ENCODE results near the gene QPCT. TPM values are rescaled to one million over a fixed set of nuclear protein-coding genes. Genes with fewer than 3 reads are reported as not detected.

The QPCT gene
- polyA plus RNA-seq, 3 donors: 3.3 to 4.3 (median 4.3) TPM

- WGBS, 3 donors: 1 to 2% (median 1%) methylated on average over 52 to 60 of the region's 61 CpGs
- H3K27ac ChIP-seq (ENCODE audit: low read depth, low read length): no peak overlapping the region
These were observed 20.5 kb upstream of the QPCT start for GRCh38 chr2:37323781-37324535.

- H3K27ac ChIP-seq (ENCODE audit: low read depth, low read length): no peak overlapping the region
- WGBS, 3 donors: 0 to 1% (median 1%) methylated on average over 14 to 33 of the region's 33 CpGs
These were observed 20.0 kb upstream of the QPCT start for GRCh38 chr2:37324536-37324785.

GRCh38 chr2:37324786-37325624 is 19.4 kb upstream of the QPCT start, which contains the start of gene PRKD3:
Gene PRKD3, minus strand, starts transcription at chr2:37324833. Its CDS starts 8,309 bp downstream, at chr2:37316524.
- no peak within 1 kb of the TSS for H3K27ac ChIP-seq (ENCODE audit: low read depth, low read length)
- WGBS, 3 donors: 1 to 2% (median 1%) methylated on average over 72 to 78 of the region's 79 CpGs

GRCh38 chr2:37325625-37326071 is 18.8 kb upstream of the QPCT start:
- no peak overlapping the region for H3K27ac ChIP-seq (ENCODE audit: low read depth, low read length)
- WGBS, 3 donors: 90 to 93% (median 92%) methylated on average over 12 of the region's 12 CpGs

GRCh38 chr2:37326285-37326684 is 18.1 kb upstream of the QPCT start:
- H3K27ac ChIP-seq (ENCODE audit: low read depth, low read length): no peak overlapping the region

GRCh38 chr2:37326866-37327634 is 17.4 kb upstream of the QPCT start:
- H3K27ac ChIP-seq (ENCODE audit: low read depth, low read length): no peak overlapping the region
- WGBS, 3 donors: 67 to 88% (median 80%) methylated on average over 8 of the region's 8 CpGs

More at GRCh38 chr2:37326285-37326684, 18.1 kb upstream of the QPCT start:
- 4 to 20% (median 5%) methylated on average over 2 of the region's 2 CpGs for WGBS, 3 donors

- no peak overlapping the region for H3K27ac ChIP-seq (ENCODE audit: low read depth, low read length)
These were observed 13.7 kb upstream of the QPCT start for GRCh38 chr2:37330681-37331080.

GRCh38 chr2:37332560-37332959 is 11.9 kb upstream of the QPCT start:
- no peak overlapping the region for H3K27ac ChIP-seq (ENCODE audit: low read depth, low read length)
- WGBS, 3 donors: 63 to 90% (median 88%) methylated on average over 3 of the region's 3 CpGs

- no peak overlapping the region for H3K27ac ChIP-seq (ENCODE audit: low read depth, low read length)
- WGBS, 3 donors: 57 to 75% (median 61%) methylated on average over 2 of the region's 2 CpGs
These were observed 11.2 kb upstream of the QPCT start for GRCh38 chr2:37333256-37333655.

- no peak overlapping the region for H3K27ac ChIP-seq (ENCODE audit: low read depth, low read length)
- WGBS, 3 donors: 84 to 93% (median 86%) methylated on average over 2 of the region's 2 CpGs
These were observed 8.8 kb upstream of the QPCT start for GRCh38 chr2:37335604-37336003.

- no peak overlapping the region for H3K27ac ChIP-seq (ENCODE audit: low read depth, low read length)
- 73 to 81% (median 73%) methylated on average over 7 of the region's 7 CpGs for WGBS, 3 donors
These were observed 6.7 kb upstream of the QPCT start for GRCh38 chr2:37337620-37338280.

GRCh38 chr2:37338933-37339332 is 5.5 kb upstream of the QPCT start:
- no peak overlapping the region for H3K27ac ChIP-seq (ENCODE audit: low read depth, low read length)
- WGBS, 3 donors: 67 to 83% (median 80%) methylated on average over 4 of the region's 4 CpGs

GRCh38 chr2:37340637-37341036 is 3.8 kb upstream of the QPCT start:
- 80 to 91% (median 90%) methylated on average over 3 of the region's 3 CpGs for WGBS, 3 donors
- H3K27ac ChIP-seq (ENCODE audit: low read depth, low read length): no peak overlapping the region

GRCh38 chr2:37342591-37343220 is 1.7 kb upstream of the QPCT start:
- WGBS, 3 donors: 78 to 83% (median 78%) methylated on average over 7 of the region's 7 CpGs
- no peak overlapping the region for H3K27ac ChIP-seq (ENCODE audit: low read depth, low read length)

- no peak overlapping the region for H3K27ac ChIP-seq (ENCODE audit: low read depth, low read length)
These were observed 644 bp upstream of the QPCT start for GRCh38 chr2:37343537-37344434.

GRCh38 chr2:37348155-37348554 is 3.7 kb downstream of the QPCT start:
- 80 to 89% (median 89%) methylated on average over 5 of the region's 5 CpGs for WGBS, 3 donors
- H3K27ac ChIP-seq (ENCODE audit: low read depth, low read length): no peak overlapping the region

More at GRCh38 chr2:37343537-37344434, 644 bp upstream of the QPCT start:
- 78 to 85% (median 78%) methylated on average over 7 of the region's 7 CpGs for WGBS, 3 donors

- no peak overlapping the region for H3K27ac ChIP-seq (ENCODE audit: low read depth, low read length)
- WGBS, 3 donors: 65 to 69% (median 67%) methylated on average over 3 of the region's 3 CpGs
These were observed 4.9 kb downstream of the QPCT start for GRCh38 chr2:37349231-37349860.
